Activated CD4-positive, alpha-beta memory T cell treated with anti-CD3 and anti-CD28 coated beads, Interleukin-2, amount 10 ng/mL, durations not matched to agents 7 days and 5 days (primary cell): ENCODE data around the gene CCNG1. TPM values are rescaled to one million over a fixed set of nuclear protein-coding genes. Genes with fewer than 3 reads are reported as not detected.

ENCODE experiments used
- CTCF ChIA-PET: fragments of 350-600 bp; sonication (Branson Sonifier 250); formaldehyde crosslinking; loops from one replicate; lab custom pipeline; 2021; ENCODE audit warnings: antibody characterized with exemption, inconsistent platforms; lab: Charles Lee
- POLR2A ChIA-PET: fragments of 350-600 bp; sonication (Branson Sonifier 250); formaldehyde crosslinking; loops from one replicate; lab custom pipeline; 2021; ENCODE audit warnings: antibody characterized with exemption; lab: Charles Lee
- DNase-seq: peaks from one replicate; pipeline ENCODE4 v3.0.0-alpha.2; 2020
- H3K27ac Mint-ChIP-seq: one replicate; pipeline ENCODE4 v1.8.0; 2021; ENCODE audit warnings: mild to moderate bottlenecking, mixed read lengths
- H3K27me3 Mint-ChIP-seq: one replicate; pipeline ENCODE4 v1.8.0; 2021; ENCODE audit warnings: mixed read lengths
- H3K36me3 Mint-ChIP-seq: one replicate; pipeline ENCODE4 v1.8.0; 2021; ENCODE audit warnings: low read depth, mixed read lengths
- H3K4me1 Mint-ChIP-seq: one replicate; pipeline ENCODE4 v1.8.0; 2021; ENCODE audit warnings: mixed read lengths
- H3K4me3 Mint-ChIP-seq: one replicate; pipeline ENCODE4 v1.8.0; 2021; ENCODE audit warnings: mild to moderate bottlenecking, mixed read lengths
- H3K9me3 Mint-ChIP-seq: one replicate; pipeline ENCODE4 v1.8.0; 2021; ENCODE audit warnings: mixed read lengths
- total RNA-seq, 2 experiments: library from RNA; stranded (reverse); gene quantifications; one replicate each; pipeline ENCODE4 v1.2.3, GENCODE V29; 2021

The CCNG1 gene
- total RNA-seq, 2 experiments from 2014 or later: 143 to 154 TPM

- H3K4me3 Mint-ChIP-seq: peak within 1 kb of the TSS; percentile 80
- peaks cover 59% of the 10 kb centered on the region for H3K36me3 Mint-ChIP-seq
- no peaks in the 10 kb centered on the region for H3K27me3 Mint-ChIP-seq
- H3K27ac Mint-ChIP-seq: peak within 1 kb of the TSS; percentile 98
- peaks cover 47% of the 10 kb centered on the region for H3K4me1 Mint-ChIP-seq
- no peak for DNase-seq
- ChIA-PET POLR2A (interaction anchor here (0.9 to 9.6 kb wide), 18 partner anchors 8 to 52 kb away, joined by 3 to 418 read pairs (median 8); partner anchors contain the start of genes CCNG1 and MAT2B), CTCF (interaction anchor here (1.2 to 5.7 kb wide), 8 partner anchors 8 to 51 kb away, joined by 4 to 63 read pairs (median 16); partner anchors contain the start of genes CCNG1 and MAT2B)
- no peaks in the 10 kb centered on the region for H3K9me3 Mint-ChIP-seq
Observed at GRCh38 chr5:163460562-163461171, 23.3 kb downstream of the CCNG1 start, which contains the start of gene HMMR. HMMR (plus strand) TSS chr5:163460632; CDS start chr5:163460693, 61 bp downstream.

GRCh38 chr5:163463063-163463435 is 25.7 kb downstream of the CCNG1 start:
- Mint-ChIP-seq H3K4me3 (peak overlapping the region; percentile 34), H3K27me3 (no peaks in the 10 kb centered on the region), H3K36me3 (peaks cover 52% of the 10 kb centered on the region), H3K4me1 (peaks cover 42% of the 10 kb centered on the region), H3K27ac (peak overlapping the region; percentile 98), H3K9me3 (no peaks in the 10 kb centered on the region)
- DNase-seq: no peak
- CTCF ChIA-PET: interaction anchor here (1.0 to 5.7 kb wide), 3 partner anchors 13 to 41 kb away, joined by 3 to 63 read pairs (median 32); partner anchors contain the start of genes CCNG1 and MAT2B
- POLR2A ChIA-PET: interaction anchor here (6.7 to 9.6 kb wide), 2 partner anchors 22 to 43 kb away, joined by 385 to 418 read pairs; partner anchors contain the start of genes CCNG1 and MAT2B

GRCh38 chr5:163467682-163468081 is 30.3 kb downstream of the CCNG1 start:
- H3K36me3 Mint-ChIP-seq: peaks cover 70% of the 10 kb centered on the region
- H3K27ac Mint-ChIP-seq: peak overlapping the region; percentile 45
- DNase-seq: no peak
- H3K4me3 Mint-ChIP-seq: no peak overlapping the region
- H3K27me3 Mint-ChIP-seq: no peaks in the 10 kb centered on the region
- CTCF ChIA-PET: interaction anchor here (4.4 kb wide), 1 partner anchor 8 kb away, joined by 17 read pairs; the partner anchor contains the start of genes HMMR and NUDCD2
- POLR2A ChIA-PET: interaction anchor here (1.3 to 8.1 kb wide), 2 partner anchors 8 to 30 kb away, joined by 3 to 69 read pairs; partner anchors contain the start of genes CCNG1, HMMR and NUDCD2
- H3K4me1 Mint-ChIP-seq: peaks cover 39% of the 10 kb centered on the region
- no peaks in the 10 kb centered on the region for H3K9me3 Mint-ChIP-seq

GRCh38 chr5:163473635-163474243 is 36.3 kb downstream of the CCNG1 start:
- ChIA-PET CTCF (interaction anchor here (1.4 to 2.8 kb wide), 3 partner anchors 13 to 30 kb away, joined by 5 to 14 read pairs (median 9); partner anchors contain the start of genes HMMR and NUDCD2), POLR2A (interaction anchor here (0.8 to 8.1 kb wide), 4 partner anchors 14 to 33 kb away, joined by 3 to 69 read pairs (median 6); partner anchors contain the start of genes HMMR, MAT2B and NUDCD2)
- H3K27ac Mint-ChIP-seq: no peak overlapping the region
- no peaks in the 10 kb centered on the region for H3K9me3 Mint-ChIP-seq
- no peak for DNase-seq
- peaks cover 12% of the 10 kb centered on the region for H3K4me1 Mint-ChIP-seq
- H3K36me3 Mint-ChIP-seq: peaks cover 83% of the 10 kb centered on the region
- no peak overlapping the region for H3K4me3 Mint-ChIP-seq
- H3K27me3 Mint-ChIP-seq: no peaks in the 10 kb centered on the region

- Mint-ChIP-seq H3K27ac (peak overlapping the region; percentile 35), H3K9me3 (no peaks in the 10 kb centered on the region), H3K4me1 (peaks cover 12% of the 10 kb centered on the region), H3K27me3 (no peaks in the 10 kb centered on the region), H3K36me3 (peaks cover 84% of the 10 kb centered on the region), H3K4me3 (no peak overlapping the region)
- no peak for DNase-seq
- ChIA-PET CTCF (interaction anchor here (1.1 to 2.8 kb wide), 3 partner anchors 13 to 28 kb away, joined by 3 to 14 read pairs (median 9); partner anchors contain the start of genes HMMR and NUDCD2), POLR2A (interaction anchor here (1.2 to 8.1 kb wide), 3 partner anchors 15 to 37 kb away, joined by 3 to 69 read pairs (median 3); partner anchors contain the start of genes CCNG1, HMMR and NUDCD2)
Observed at GRCh38 chr5:163475411-163475810, 38.0 kb downstream of the CCNG1 start.

GRCh38 chr5:163478126-163478981 is 41.0 kb downstream of the CCNG1 start:
- ChIA-PET CTCF (no interaction called here), POLR2A (interaction anchor here (1.2 to 2.0 kb wide), 5 partner anchors 11 to 19 kb away, joined by 3 to 9 read pairs (median 5); partner anchors contain the start of genes HMMR and NUDCD2)
- H3K27me3 Mint-ChIP-seq: no peaks in the 10 kb centered on the region
- no peak overlapping the region for H3K27ac Mint-ChIP-seq
- peaks cover 5% of the 10 kb centered on the region for H3K4me1 Mint-ChIP-seq
- H3K9me3 Mint-ChIP-seq: no peaks in the 10 kb centered on the region
- peaks cover 82% of the 10 kb centered on the region for H3K36me3 Mint-ChIP-seq
- no peak overlapping the region for H3K4me3 Mint-ChIP-seq
- no peak for DNase-seq

GRCh38 chr5:163478982-163479271 is 41.5 kb downstream of the CCNG1 start:
- H3K4me3 Mint-ChIP-seq: no peak overlapping the region
- ChIA-PET CTCF (no interaction called here), POLR2A (interaction anchor here (1.5 to 2.0 kb wide), 3 partner anchors 10 to 18 kb away, joined by 3 to 9 read pairs (median 5); partner anchors contain the start of genes HMMR and NUDCD2)
- H3K36me3 Mint-ChIP-seq: peaks cover 83% of the 10 kb centered on the region
- H3K27me3 Mint-ChIP-seq: no peaks in the 10 kb centered on the region
- DNase-seq: no peak
- H3K9me3 Mint-ChIP-seq: no peaks in the 10 kb centered on the region
- no peak overlapping the region for H3K27ac Mint-ChIP-seq
- H3K4me1 Mint-ChIP-seq: peaks cover 5% of the 10 kb centered on the region

- H3K27me3 Mint-ChIP-seq: no peaks in the 10 kb centered on the region
- H3K27ac Mint-ChIP-seq: no peak overlapping the region
- no peak for DNase-seq
- ChIA-PET POLR2A (interaction anchor here (0.9 to 1.8 kb wide), 5 partner anchors 8 to 49 kb away, joined by 3 to 10 read pairs (median 5); partner anchors contain the start of genes HMMR and NUDCD2), CTCF (interaction anchor here (1.2 to 1.9 kb wide), 2 partner anchors 14 to 20 kb away, joined by 3 to 6 read pairs; no protein-coding TSS in a partner anchor)
- no peak overlapping the region for H3K4me3 Mint-ChIP-seq
- H3K4me1 Mint-ChIP-seq: no peaks in the 10 kb centered on the region
- peaks cover 71% of the 10 kb centered on the region for H3K36me3 Mint-ChIP-seq
- H3K9me3 Mint-ChIP-seq: no peaks in the 10 kb centered on the region
Observed at GRCh38 chr5:163489055-163489744, 51.8 kb downstream of the CCNG1 start.

GRCh38 chr5:163489745-163490075 is 52.3 kb downstream of the CCNG1 start:
- H3K4me1 Mint-ChIP-seq: no peaks in the 10 kb centered on the region

More at GRCh38 chr5:163489745-163490075, 52.3 kb downstream of the CCNG1 start:
- no peak overlapping the region for H3K27ac Mint-ChIP-seq
- DNase-seq: no peak
- ChIA-PET CTCF (interaction anchor here (1.6 to 1.9 kb wide), 2 partner anchors 14 to 16 kb away, joined by 3 to 6 read pairs; partner anchors contain the start of gene MAT2B), POLR2A (interaction anchor here (0.9 to 1.8 kb wide), 5 partner anchors 8 to 49 kb away, joined by 3 to 10 read pairs (median 5); partner anchors contain the start of genes HMMR and NUDCD2)
- H3K9me3 Mint-ChIP-seq: no peaks in the 10 kb centered on the region
- H3K36me3 Mint-ChIP-seq: peaks cover 66% of the 10 kb centered on the region
- no peak overlapping the region for H3K4me3 Mint-ChIP-seq
- H3K27me3 Mint-ChIP-seq: no peaks in the 10 kb centered on the region
